Body of pancreas (tissue), 4 donors: ENCODE measurements around the gene AOX1.

ENCODE experiments used
- POLR2A ChIP-seq, 3 donors: fragments of 450-650 bp; IDR thresholded peaks; one replicate each; pipeline ENCODE4 v1.6.1; 2016; ENCODE audit warnings: antibody characterized with exemption in 3 of 3, mild to moderate bottlenecking in 2 of 3
- TF ChIP-seq, protein P1 (sequence below), 7 experiments: fragments of 450-650 bp in 4 of 7; fragments of 200-600 bp in 3 of 7; sonication (generic) in 3 of 7; IDR thresholded peaks; one replicate each; pipeline ENCODE4 v1.5.1; 2016 to 2019; ENCODE audit warnings: antibody characterized with exemption in 7 of 7

DNA sequence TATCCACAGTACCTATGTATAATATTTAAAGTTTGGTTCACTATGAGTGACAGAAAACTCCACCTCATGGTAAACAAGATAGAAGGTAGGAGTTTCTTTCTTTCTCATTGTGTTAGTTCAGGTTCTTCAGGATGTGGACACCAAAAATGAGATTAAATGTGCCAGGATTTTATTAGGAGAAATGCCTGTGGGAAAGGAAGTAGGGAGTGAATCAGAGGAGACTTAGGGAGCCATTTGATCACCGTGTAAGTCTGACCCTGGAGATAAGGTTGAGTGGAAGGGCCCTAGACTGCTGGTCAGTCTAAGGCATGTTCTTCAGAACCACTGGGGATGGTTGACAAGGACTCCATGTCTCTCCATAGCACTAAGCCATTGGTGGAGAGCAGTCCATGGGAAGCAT is 8.1 kb downstream of the AOX1 start:
- TF ChIP-seq, protein P1, sequence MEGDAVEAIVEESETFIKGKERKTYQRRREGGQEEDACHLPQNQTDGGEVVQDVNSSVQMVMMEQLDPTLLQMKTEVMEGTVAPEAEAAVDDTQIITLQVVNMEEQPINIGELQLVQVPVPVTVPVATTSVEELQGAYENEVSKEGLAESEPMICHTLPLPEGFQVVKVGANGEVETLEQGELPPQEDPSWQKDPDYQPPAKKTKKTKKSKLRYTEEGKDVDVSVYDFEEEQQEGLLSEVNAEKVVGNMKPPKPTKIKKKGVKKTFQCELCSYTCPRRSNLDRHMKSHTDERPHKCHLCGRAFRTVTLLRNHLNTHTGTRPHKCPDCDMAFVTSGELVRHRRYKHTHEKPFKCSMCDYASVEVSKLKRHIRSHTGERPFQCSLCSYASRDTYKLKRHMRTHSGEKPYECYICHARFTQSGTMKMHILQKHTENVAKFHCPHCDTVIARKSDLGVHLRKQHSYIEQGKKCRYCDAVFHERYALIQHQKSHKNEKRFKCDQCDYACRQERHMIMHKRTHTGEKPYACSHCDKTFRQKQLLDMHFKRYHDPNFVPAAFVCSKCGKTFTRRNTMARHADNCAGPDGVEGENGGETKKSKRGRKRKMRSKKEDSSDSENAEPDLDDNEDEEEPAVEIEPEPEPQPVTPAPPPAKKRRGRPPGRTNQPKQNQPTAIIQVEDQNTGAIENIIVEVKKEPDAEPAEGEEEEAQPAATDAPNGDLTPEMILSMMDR (IDR thresholded peaks at IDR 0.05): no peak
- no peak for TF ChIP-seq POLR2A (IDR thresholded peaks at IDR 0.05)
